ENCODE measurements around the gene GALNT1. TPM values are rescaled to one million over a fixed set of nuclear protein-coding genes. Genes with fewer than 3 reads are reported as not detected.

GALNT1 gene
- total RNA-seq, 4 donors from 2014 or later = 38.7 to 52.1 (median 46.8) TPM

GRCh38 chr18:35588122-35588521 is 6.6 kb downstream of the GALNT1 start:
- Histone ChIP-seq H3K27me3 (no peaks in the 10 kb centered on the region), H3K36me3 (no peaks in the 10 kb centered on the region), H3K4me1 (peaks cover 7 to 43% (median 8%) of the 10 kb centered on the region in 3 donors), H3K4me3 (no peak overlapping the region), H3K27ac (no peak overlapping the region), H3K9me3 (peaks cover 0 to 15% (median 0%) of the 10 kb centered on the region in 3 donors)
- no peak for ATAC-seq
- 90 to 100% methylated on average over 3 to 4 of the region's 4 CpGs for WGBS, 2 donors (ENCODE audit: low coverage in 1 of 2)
- TF ChIP-seq CTCF (IDR thresholded peaks at IDR 0.05) (no peak), EP300 (IDR thresholded peaks at IDR 0.05) (no peak), POLR2AphosphoS5 (IDR thresholded peaks at IDR 0.05) (no peak), POLR2A (IDR thresholded peaks at IDR 0.05) (no peak)

GRCh38 chr18:35588995-35589394 is 7.5 kb downstream of the GALNT1 start:
- no peak for TF ChIP-seq POLR2A (IDR thresholded peaks at IDR 0.05)
- TF ChIP-seq POLR2AphosphoS5 (IDR thresholded peaks at IDR 0.05) = no peak
- no peak for TF ChIP-seq EP300 (IDR thresholded peaks at IDR 0.05)
- TF ChIP-seq CTCF (IDR thresholded peaks at IDR 0.05) = no peak
- Histone ChIP-seq H3K27me3 (no peaks in the 10 kb centered on the region), H3K4me3 (no peak overlapping the region), H3K4me1 (peaks cover 7 to 40% (median 8%) of the 10 kb centered on the region in 3 donors), H3K27ac (no peak overlapping the region), H3K9me3 (peaks cover 0 to 15% (median 0%) of the 10 kb centered on the region in 3 donors), H3K36me3 (no peaks in the 10 kb centered on the region)
- no peak for ATAC-seq
- WGBS, 2 donors (ENCODE audit: low coverage in 1 of 2) = 88 to 92% methylated on average over 6 of the region's 6 CpGs

GRCh38 chr18:35589546-35589945 is 8.0 kb downstream of the GALNT1 start:
- Histone ChIP-seq H3K27me3 (no peaks in the 10 kb centered on the region), H3K27ac (no peak overlapping the region), H3K9me3 (peaks cover 0 to 15% (median 0%) of the 10 kb centered on the region in 3 donors), H3K4me3 (no peak overlapping the region), H3K4me1 (peaks cover 7 to 40% (median 8%) of the 10 kb centered on the region in 3 donors), H3K36me3 (no peaks in the 10 kb centered on the region)
- 90 to 100% methylated on average over 1 of the region's 1 CpG for WGBS, 2 donors (ENCODE audit: low coverage in 1 of 2)
- no peak for ATAC-seq
- TF ChIP-seq POLR2A (IDR thresholded peaks at IDR 0.05) (no peak), CTCF (IDR thresholded peaks at IDR 0.05) (no peak), POLR2AphosphoS5 (IDR thresholded peaks at IDR 0.05) (no peak), EP300 (IDR thresholded peaks at IDR 0.05) (no peak)

- Histone ChIP-seq H3K9me3 (peaks cover 0 to 15% (median 0%) of the 10 kb centered on the region in 3 donors), H3K4me1 (peaks cover 7 to 48% (median 8%) of the 10 kb centered on the region in 3 donors), H3K27me3 (no peaks in the 10 kb centered on the region), H3K36me3 (no peaks in the 10 kb centered on the region), H3K27ac (no peak overlapping the region), H3K4me3 (no peak overlapping the region)
- no peak for TF ChIP-seq POLR2A (IDR thresholded peaks at IDR 0.05)
- TF ChIP-seq CTCF (IDR thresholded peaks at IDR 0.05) = no peak
- no peak for TF ChIP-seq EP300 (IDR thresholded peaks at IDR 0.05)
- TF ChIP-seq POLR2AphosphoS5 (IDR thresholded peaks at IDR 0.05) = no peak
- WGBS, 2 donors (ENCODE audit: low coverage in 1 of 2) = 89 to 100% methylated on average over 1 of the region's 1 CpG
- ATAC-seq = no peak
Measured at GRCh38 chr18:35590935-35591334, 9.4 kb downstream of the GALNT1 start.

GRCh38 chr18:35592298-35592697 is 10.8 kb downstream of the GALNT1 start:
- no peak for TF ChIP-seq CTCF (IDR thresholded peaks at IDR 0.05)
- TF ChIP-seq POLR2AphosphoS5 (IDR thresholded peaks at IDR 0.05) = no peak
- ATAC-seq = no peak
- H3K27ac ChIP-seq = no peak overlapping the region
- H3K4me1 ChIP-seq = peaks cover 7 to 50% (median 8%) of the 10 kb centered on the region in 3 donors
- no peaks in the 10 kb centered on the region for H3K36me3 ChIP-seq
- H3K27me3 ChIP-seq = no peaks in the 10 kb centered on the region
- no peak overlapping the region for H3K4me3 ChIP-seq
- H3K9me3 ChIP-seq = peaks cover 0 to 14% (median 0%) of the 10 kb centered on the region in 3 donors

Data from gastroesophageal sphincter (tissue), 4 donors.